Erythroblast (primary cell): Measurements from ENCODE around the gene CLIC6.

Experiments used
- GATA1 ChIP-seq: IDR thresholded peaks from 2 replicates; pipeline ENCODE4 v1.6.1; 2011; ENCODE audit warnings: low read depth, mild to moderate bottlenecking, control low read depth, low read length, moderate library complexity
- POLR2A ChIP-seq: IDR thresholded peaks from 2 replicates; pipeline ENCODE4 v1.6.1; 2011; ENCODE audit warnings: mild to moderate bottlenecking, low read length

GRCh38 chr21:34661848-34662247, 6.9 kb upstream of the CLIC6 start:
- no peak for TF ChIP-seq POLR2A
- TF ChIP-seq GATA1, result no peak
